HepG2 (cell line): ENCODE measurements around the gene C14orf93. TPM values are rescaled to one million over a fixed set of nuclear protein-coding genes. Genes with fewer than 3 reads are reported as not detected.

Experiments used
- ETV6 ChIP-seq: sonication (generic); formaldehyde crosslinking; conservative IDR thresholded peaks from 2 replicates; pipeline ENCODE4 v1.4.0; 2020; ENCODE audit warnings: missing genetic modification reagents
- MAZ ChIP-seq, 2 experiments: sonication (generic) in 1 of 2; formaldehyde crosslinking in 1 of 2; IDR thresholded peaks; 2 replicates each; pipeline versions ENCODE4 v1.5.0 to v1.6.1; 2012 to 2020; ENCODE audit warnings: low read depth in 2 of 2, mild to moderate bottlenecking in 2 of 2, borderline replicate concordance in 1 of 2, improper control_type of control experiment in 1 of 2, low read length in 1 of 2, missing genetic modification reagents in 1 of 2, moderate library complexity in 1 of 2
- MYC ChIP-seq: sonication (generic); formaldehyde crosslinking; IDR thresholded peaks from 2 replicates; pipeline ENCODE4 v1.9.0; 2021; ENCODE audit warnings: missing genetic modification reagents, borderline replicate concordance
- PHF8 ChIP-seq: sonication (generic); formaldehyde crosslinking; IDR thresholded peaks from 2 replicates; pipeline ENCODE4 v1.5.0; 2020; ENCODE audit warnings: missing genetic modification reagents
- PITX1 ChIP-seq: sonication (generic); formaldehyde crosslinking; IDR thresholded peaks from 2 replicates; pipeline ENCODE4 v1.5.1; 2020; ENCODE audit warnings: mild to moderate bottlenecking, missing genetic modification reagents
- RCOR2 ChIP-seq: IDR thresholded peaks from 2 replicates; pipeline ENCODE4 v1.6.1; 2016; ENCODE audit warnings: missing biosample characterization, missing genetic modification reagents
- TBX2 ChIP-seq: sonication (generic); formaldehyde crosslinking; IDR thresholded peaks from 2 replicates; pipeline ENCODE4 v1.5.0; 2020; ENCODE audit warnings: missing genetic modification reagents, mild to moderate bottlenecking, borderline replicate concordance
- TEAD3 ChIP-seq: optimal IDR thresholded peaks from 2 replicates; pipeline ENCODE3; 2016; ENCODE audit warnings: borderline replicate concordance
- ZBTB4 ChIP-seq: sonication (generic); formaldehyde crosslinking; IDR thresholded peaks from 2 replicates; pipeline ENCODE4 v1.4.0; 2020; ENCODE audit warnings: missing genetic modification reagents, mild to moderate bottlenecking, borderline replicate concordance
- ZNF263 ChIP-seq: sonication (generic); formaldehyde crosslinking; IDR thresholded peaks from 2 replicates; pipeline ENCODE4 v1.4.0; 2020; ENCODE audit warnings: missing genetic modification reagents
- ZNF280D ChIP-seq: sonication (generic); formaldehyde crosslinking; IDR thresholded peaks from 2 replicates; pipeline ENCODE4 v1.5.1; 2020; ENCODE audit warnings: mild to moderate bottlenecking, missing genetic modification reagents
- ZNF317 ChIP-seq: sonication (generic); formaldehyde crosslinking; IDR thresholded peaks from 2 replicates; pipeline ENCODE4 v1.5.0; 2020; ENCODE audit warnings: mild to moderate bottlenecking, missing genetic modification reagents
- ZNF574 ChIP-seq: sonication (generic); formaldehyde crosslinking; IDR thresholded peaks from 2 replicates; pipeline ENCODE4 v1.4.0; 2020; ENCODE audit warnings: missing genetic modification reagents
- ZNF768 ChIP-seq: sonication (generic); formaldehyde crosslinking; IDR thresholded peaks from 2 replicates; pipeline ENCODE4 v1.4.0; 2020; ENCODE audit warnings: missing genetic modification reagents
- ZNF891 ChIP-seq: sonication (generic); formaldehyde crosslinking; IDR thresholded peaks from 2 replicates; pipeline ENCODE4 v1.5.0; 2020; ENCODE audit warnings: mild to moderate bottlenecking, missing genetic modification reagents
- polyA plus RNA-seq, 8 experiments: library from polyadenylated mRNA; depleted of rRNA in 3 of 8; stranded (reverse) in 7 of 8; unstranded in 1 of 8; fragments of >200 nt; fragmentation: Illumina TruSeq in 4 of 8; extraction: Trizol in 4 of 8; gene quantifications; 2 replicates each; pipeline versions ENCODE4 v1.2.1 to v1.2.3, GENCODE V29; 2011 to 2016; ENCODE audit warnings: low read depth in 4 of 8, missing spikeins in 1 of 8, mixed read lengths in 1 of 8; ENCODE audit not compliant: insufficient read depth in 1 of 8
- total RNA-seq, 5 experiments: library from RNA; depleted of rRNA; stranded (reverse); fragments of >200 nt; fragmentation: Illumina TruSeq; extraction: Trizol; gene quantifications; 2 replicates each; pipeline ENCODE4 v1.2.3, GENCODE V29; 2016; ENCODE audit warnings: low read depth in 1 of 5

The C14orf93 gene
- total and polyA plus RNA-seq, 2 of the 13 experiments (the other 11 are each of a cell fraction or from before 2014, with no cell fraction given), result 11.4 to 22.5 TPM

- TF ChIP-seq ZBTB4 (CRISPR knock-in tag), result 0 out of 2 replicates have a peak, but pooled peaks have one; percentile 14
- peak; percentile 11; the same call in 1 of the 2 replicates for TF ChIP-seq ZNF768 (CRISPR knock-in tag)
- peak; percentile 19 for TF ChIP-seq TEAD3 (CRISPR knock-in tag)
- 0 out of 2 replicates have a peak, but pooled peaks have one; percentile 37 for TF ChIP-seq ZNF280D
- TF ChIP-seq ZNF263 (CRISPR knock-in tag), result peak; percentile 42; the same call in 1 of the 2 replicates
- TF ChIP-seq ETV6 (CRISPR knock-in tag), result no peak
- TF ChIP-seq ZNF574 (CRISPR knock-in tag), result peak; percentile 32; the same call in 1 of the 2 replicates
- TF ChIP-seq RCOR2 (CRISPR knock-in tag), result no peak
- TF ChIP-seq PITX1, result 0 out of 2 replicates have a peak, but pooled peaks have one; percentile 50
- 0 out of 2 replicates have a peak, but pooled peaks have one; percentile 3 for TF ChIP-seq PHF8 (CRISPR knock-in tag)
- TF ChIP-seq ZNF891 (CRISPR knock-in tag), result 0 out of 2 replicates have a peak, but pooled peaks have one; percentile 43
- no peak for TF ChIP-seq ZNF317 (CRISPR knock-in tag)
- TF ChIP-seq TBX2, result peak; percentile 45; the same call in 1 of the 2 replicates
- no peak for TF ChIP-seq MAZ (IDR thresholded peaks at IDR 0.05; ENCODE audit: borderline replicate concordance, low read depth, low read length)
- peak; percentile 43; the same call in 1 of the 2 replicates for TF ChIP-seq MAZ (CRISPR knock-in tag; IDR thresholded peaks at IDR 0.05; ENCODE audit: low read depth)
- peak; percentile 23; the same call in 1 of the 2 replicates for TF ChIP-seq MYC (CRISPR knock-in tag)
These were observed 44.3 kb upstream of the C14orf93 start (continued) for GRCh38 chr14:23054000-23054811.
